T follicular helper cell (primary cell): ENCODE data around the gene CDY1B.
"Not testable (repeated sequence)": the region's sequence is repeated elsewhere in the genome, so short reads cannot be mapped to it uniquely, and the experiment has no call there.

ENCODE experiments used
- DNase-seq: peaks from one replicate; pipeline ENCODE4 v3.0.0-alpha.2; 2020; ENCODE audit warnings: low read depth
- total RNA-seq, 2 experiments: gene quantifications; one replicate each; lab custom pipeline; 2026; lab: John Stamatoyannopoulos, UW

The CDY1B gene
- total RNA-seq, result 0 reads per million in 2 experiments

GRCh38 chrY:24047919-24048318, at the start of gene CDY1B:
CDY1B (minus strand) TSS chrY:24048019; CDS start chrY:24047688, 331 bp downstream.
- DNase-seq, result not testable (repeated sequence)

- DNase-seq, result not testable (repeated sequence)
Measured at GRCh38 chrY:24049525-24049924, 1.7 kb upstream of the CDY1B start.

GRCh38 chrY:24043209-24043608, 4.6 kb downstream of the CDY1B start:
- DNase-seq, result not testable (repeated sequence)

GRCh38 chrY:24039008-24039718, 8.7 kb downstream of the CDY1B start:
- not testable (repeated sequence) for DNase-seq

GRCh38 chrY:24026212-24027103, 21.4 kb downstream of the CDY1B start:
- not testable (repeated sequence) for DNase-seq
